ENCODE measurements around the gene ARHGAP11A. TPM values are rescaled to one million over a fixed set of nuclear protein-coding genes. Genes with fewer than 3 reads are reported as not detected.

Gene ARHGAP11A
- total and polyA plus RNA-seq, 4 donors: 1.4 to 8.5 (median 2.3) TPM

- H3K27ac ChIP-seq (ENCODE audit: low read depth in 1 of 2, low read length in 1 of 2): no peak overlapping the region
- H3K27me3 ChIP-seq (ENCODE audit: control insufficient read depth in 3 of 3, insufficient read depth in 3 of 3, low read length in 2 of 3): no peaks in the 10 kb centered on the region
- ATAC-seq (ENCODE audit: insufficient read depth, low FRiP score): peak; percentile 79
- H3K36me3 ChIP-seq (ENCODE audit: control insufficient read depth in 4 of 4, insufficient read depth in 4 of 4, low read length in 4 of 4): no peaks in the 10 kb centered on the region
- 57 to 67% methylated on average over 5 of the region's 5 CpGs for WGBS, 2 donors
- peaks cover 0 to 1% (median 0%) of the 10 kb centered on the region in 5 donors for H3K4me1 ChIP-seq (ENCODE audit: control insufficient read depth in 5 of 5, insufficient read depth in 5 of 5, low read length in 5 of 5)
- DNase-seq: no peak
- no peak for TF ChIP-seq CTCF (IDR thresholded peaks at IDR 0.05; ENCODE audit: control extremely low read depth, extremely low read depth)
- no peak overlapping the region for H3K9ac ChIP-seq (ENCODE audit: insufficient read depth in 1 of 2, low read length in 2 of 2)
- H3K9me3 ChIP-seq (ENCODE audit: control insufficient read depth in 4 of 4, insufficient read depth in 3 of 4, low read length in 3 of 4): no peaks in the 10 kb centered on the region
- no peak overlapping the region for H3K4me3 ChIP-seq
Measured at GRCh38 chr15:32657198-32657883, 42.0 kb downstream of the ARHGAP11A start.

- no peaks in the 10 kb centered on the region for H3K36me3 ChIP-seq (ENCODE audit: control insufficient read depth in 4 of 4, insufficient read depth in 4 of 4, low read length in 4 of 4)
- H3K9ac ChIP-seq (ENCODE audit: insufficient read depth in 1 of 2, low read length in 2 of 2): no peak overlapping the region
- ATAC-seq (ENCODE audit: insufficient read depth, low FRiP score): no peak
- H3K4me1 ChIP-seq (ENCODE audit: control insufficient read depth in 5 of 5, insufficient read depth in 5 of 5, low read length in 5 of 5): peaks cover 0 to 1% (median 0%) of the 10 kb centered on the region in 5 donors
- no peak overlapping the region for H3K4me3 ChIP-seq
- H3K27ac ChIP-seq (ENCODE audit: low read depth in 1 of 2, low read length in 1 of 2): no peak overlapping the region
- no peaks in the 10 kb centered on the region for H3K9me3 ChIP-seq (ENCODE audit: control insufficient read depth in 4 of 4, insufficient read depth in 3 of 4, low read length in 3 of 4)
- TF ChIP-seq CTCF (IDR thresholded peaks at IDR 0.05; ENCODE audit: control extremely low read depth, extremely low read depth): no peak
- DNase-seq: no peak
- 80 to 91% methylated on average over 2 of the region's 2 CpGs for WGBS, 2 donors
- no peaks in the 10 kb centered on the region for H3K27me3 ChIP-seq (ENCODE audit: control insufficient read depth in 3 of 3, insufficient read depth in 3 of 3, low read length in 2 of 3)
Measured at GRCh38 chr15:32657941-32658340, 42.6 kb downstream of the ARHGAP11A start.

GRCh38 chr15:32659340-32660155 is 44.2 kb downstream of the ARHGAP11A start:
- Histone ChIP-seq H3K27me3 (ENCODE audit: control insufficient read depth in 3 of 3, insufficient read depth in 3 of 3, low read length in 2 of 3) (no peaks in the 10 kb centered on the region), H3K4me3 (no peak overlapping the region), H3K9ac (ENCODE audit: insufficient read depth in 1 of 2, low read length in 2 of 2) (no peak overlapping the region), H3K27ac (ENCODE audit: low read depth in 1 of 2, low read length in 1 of 2) (peak overlapping the region in 1 of 2 donors; percentile 19), H3K4me1 (ENCODE audit: control insufficient read depth in 5 of 5, insufficient read depth in 5 of 5, low read length in 5 of 5) (peaks cover 0 to 1% (median 0%) of the 10 kb centered on the region in 5 donors), H3K9me3 (ENCODE audit: control insufficient read depth in 4 of 4, insufficient read depth in 3 of 4, low read length in 3 of 4) (no peaks in the 10 kb centered on the region), H3K36me3 (ENCODE audit: control insufficient read depth in 4 of 4, insufficient read depth in 4 of 4, low read length in 4 of 4) (no peaks in the 10 kb centered on the region)
- TF ChIP-seq CTCF (IDR thresholded peaks at IDR 0.05; ENCODE audit: control extremely low read depth, extremely low read depth): no peak
- no peak for DNase-seq
- 64 to 77% methylated on average over 6 of the region's 6 CpGs for WGBS, 2 donors
- ATAC-seq (ENCODE audit: insufficient read depth, low FRiP score): no peak

Measured in lung (tissue), 12 donors.